ENCODE measurements around the gene TMEM205.
"Not testable (repeated sequence)": the region's sequence is repeated elsewhere in the genome, so short reads cannot be mapped to it uniquely, and the experiment has no call there.

TMEM205 gene

GRCh38 chr19:11370744-11371143, 24.7 kb upstream of the TMEM205 start:
- DNase-seq: no peak

- DNase-seq: no peak
These were observed 21.5 kb upstream of the TMEM205 start for GRCh38 chr19:11367528-11367927.

GRCh38 chr19:11365557-11366117, 19.6 kb upstream of the TMEM205 start:
- no peak for DNase-seq

GRCh38 chr19:11364935-11365334, 18.9 kb upstream of the TMEM205 start:
- DNase-seq: no peak

DNA sequence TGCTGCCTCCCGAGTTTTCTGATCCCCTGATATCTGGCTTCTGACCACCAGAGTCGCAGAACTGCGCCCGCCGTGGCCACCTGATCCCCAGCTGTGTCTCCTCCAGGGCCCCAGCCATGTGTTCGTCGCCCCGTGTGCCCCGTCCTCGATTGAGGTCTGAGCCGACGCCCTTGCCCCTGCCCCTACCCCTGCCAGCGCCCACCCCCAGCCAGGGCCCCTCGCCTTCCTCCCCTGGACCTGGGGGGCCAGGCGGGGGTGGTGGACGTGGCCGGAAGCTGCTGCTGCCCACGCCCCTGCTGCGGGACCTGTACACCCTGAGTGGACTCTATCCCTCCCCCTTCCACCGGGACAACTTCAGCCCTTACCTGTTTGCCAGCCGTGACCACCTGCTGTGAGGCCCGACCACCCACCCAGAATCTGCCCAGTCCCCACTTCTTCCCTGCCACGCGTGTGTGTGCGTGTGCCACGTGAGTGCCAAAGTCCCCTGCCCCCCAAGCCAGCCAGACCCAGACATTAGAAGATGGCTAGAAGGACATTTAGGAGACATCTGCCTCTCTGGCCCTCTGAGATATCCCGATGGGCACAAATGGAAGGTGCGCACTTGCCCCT, 18.3 kb upstream of the TMEM205 start:
- DNase-seq: no peak

GRCh38 chr19:11363881-11364280, 17.8 kb upstream of the TMEM205 start:
- no peak for DNase-seq

- DNase-seq: no peak
These were observed 16.0 kb upstream of the TMEM205 start for GRCh38 chr19:11361771-11362731.

- DNase-seq: no peak
These were observed 15.1 kb upstream of the TMEM205 start for GRCh38 chr19:11361037-11361770.

GRCh38 chr19:11359421-11359820, 13.4 kb upstream of the TMEM205 start:
- no peak for DNase-seq

DNA sequence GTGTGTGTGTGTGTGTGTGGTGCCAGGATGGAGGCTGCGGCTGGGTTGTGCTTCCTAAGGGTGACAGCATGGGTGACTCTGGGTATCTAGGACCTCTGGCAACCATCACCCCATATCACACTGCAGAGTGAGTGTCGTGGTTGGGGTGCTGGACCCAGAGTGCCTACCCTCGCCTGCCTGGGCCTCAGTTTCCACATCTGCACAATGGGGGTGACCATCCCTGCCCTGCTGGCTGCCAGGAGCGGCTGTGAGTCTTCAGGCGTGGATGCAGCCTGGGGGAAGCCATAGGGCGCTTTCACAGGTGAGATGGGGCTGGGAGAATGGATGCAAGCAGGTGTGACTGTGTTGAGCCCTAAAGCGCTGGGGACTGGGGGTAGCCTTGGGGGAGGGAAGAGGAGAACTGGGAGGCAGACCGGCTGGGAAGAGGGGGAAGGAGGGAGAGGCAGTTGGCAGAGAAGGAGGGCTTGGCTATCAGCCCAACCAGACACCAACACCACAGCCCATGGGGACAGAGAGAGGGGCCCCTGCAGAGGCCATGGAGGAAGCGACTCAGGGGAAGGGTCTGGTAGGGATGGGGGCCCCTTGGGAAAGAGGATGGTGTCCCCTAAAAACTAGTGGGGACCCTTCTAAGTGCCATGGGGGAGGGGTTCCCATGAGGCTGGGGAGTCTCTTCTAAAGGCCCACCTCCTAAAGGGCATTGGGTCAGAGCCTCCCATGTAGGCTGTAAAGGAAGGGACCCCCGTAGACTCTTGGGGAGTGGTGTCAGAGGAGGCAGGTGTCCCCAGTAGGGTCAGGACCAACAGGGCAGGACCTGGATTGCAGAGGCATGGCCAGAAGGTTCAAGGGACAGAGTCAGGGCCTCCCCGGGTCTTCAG, 10.8 kb upstream of the TMEM205 start:
- DNase-seq: no peak

DNA sequence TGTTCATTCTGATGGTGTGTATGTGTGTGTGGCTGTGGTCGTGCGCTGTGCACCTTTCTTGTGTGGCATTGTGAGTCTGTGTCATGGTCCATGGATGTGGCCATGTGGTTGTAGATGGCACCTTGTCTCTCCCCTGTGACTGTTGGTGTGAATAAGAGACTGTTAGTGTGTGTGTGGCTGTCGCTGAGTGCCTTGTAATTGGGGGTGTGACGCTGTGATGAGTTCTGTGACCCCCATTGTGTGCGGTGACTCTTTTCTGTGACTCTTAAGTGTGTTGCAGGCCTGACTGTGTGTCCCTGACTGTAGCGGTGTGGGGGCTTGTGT, 10.0 kb upstream of the TMEM205 start:
- no peak for DNase-seq

DNA sequence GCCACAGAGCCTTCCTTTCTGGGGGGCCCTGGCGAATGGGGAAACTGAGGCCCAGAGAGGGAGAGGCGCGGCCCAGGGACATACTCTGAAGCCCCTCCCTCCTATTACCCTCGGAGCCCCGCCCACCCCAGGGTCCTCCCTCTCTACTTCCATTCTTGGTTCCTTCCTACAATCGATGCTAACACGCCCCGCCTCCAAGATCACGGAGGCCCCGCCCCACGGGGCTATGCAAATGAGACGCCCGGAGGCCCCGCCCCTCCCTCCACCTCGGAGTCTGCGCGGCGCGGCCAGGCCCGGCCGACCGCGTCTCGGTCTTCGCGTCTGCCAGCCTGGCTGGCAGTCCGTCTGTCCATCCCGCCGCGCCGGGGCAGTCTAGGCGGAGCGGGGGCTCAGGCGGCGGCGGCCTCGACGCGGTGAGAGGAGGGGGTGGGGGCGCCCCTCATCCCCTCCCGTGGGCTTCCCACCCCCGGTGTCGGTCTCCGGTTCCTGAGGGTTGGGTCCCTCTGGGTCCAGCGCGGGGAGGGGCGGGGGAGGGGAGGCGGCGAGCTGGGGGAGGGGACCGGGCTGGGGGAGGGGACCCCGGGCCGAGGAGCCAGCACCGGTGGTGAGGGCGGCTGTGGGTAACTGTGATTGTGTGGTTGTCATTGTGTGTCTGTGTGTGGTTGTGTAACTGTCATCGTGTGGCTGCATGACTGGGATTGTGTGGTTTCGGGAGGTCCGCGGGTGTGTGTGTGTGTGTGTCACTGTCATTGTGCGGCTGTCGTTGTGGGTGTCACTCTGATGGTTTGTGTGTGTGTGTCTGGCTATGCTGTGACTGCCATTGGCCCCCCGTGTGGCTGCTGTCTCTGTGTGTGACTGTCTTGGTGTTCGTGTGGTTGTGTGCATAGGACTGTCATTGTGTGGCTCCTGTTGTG, 9.3 kb upstream of the TMEM205 start, which contains the start of gene PLPPR2:
TSS of gene PLPPR2 (plus strand) at position 273 of the 914 bp plus-strand sequence. CDS start 2,242 bp downstream, outside the sequence.
- DNase-seq: peak; percentile 82

DNA sequence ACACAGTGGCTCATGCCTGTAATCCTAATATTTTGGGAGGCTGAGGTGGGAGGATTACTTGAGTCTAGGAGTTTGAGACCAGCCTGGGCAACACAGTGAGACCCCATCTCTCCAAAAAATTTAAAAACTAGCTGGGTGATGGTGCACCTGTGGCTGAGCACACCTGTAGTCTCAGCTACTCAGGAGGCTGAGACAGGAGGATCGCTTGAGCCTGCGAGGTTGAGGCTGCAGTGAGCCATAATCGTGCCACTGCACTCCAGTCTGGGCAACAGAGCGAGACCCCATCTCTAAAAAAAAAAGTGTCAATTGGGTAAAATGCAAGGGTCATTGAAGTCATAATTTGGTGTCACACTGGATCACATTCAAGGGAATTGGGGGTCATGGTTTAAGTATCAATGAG, 8.0 kb upstream of the TMEM205 start:
- not testable (repeated sequence) for DNase-seq

DNA sequence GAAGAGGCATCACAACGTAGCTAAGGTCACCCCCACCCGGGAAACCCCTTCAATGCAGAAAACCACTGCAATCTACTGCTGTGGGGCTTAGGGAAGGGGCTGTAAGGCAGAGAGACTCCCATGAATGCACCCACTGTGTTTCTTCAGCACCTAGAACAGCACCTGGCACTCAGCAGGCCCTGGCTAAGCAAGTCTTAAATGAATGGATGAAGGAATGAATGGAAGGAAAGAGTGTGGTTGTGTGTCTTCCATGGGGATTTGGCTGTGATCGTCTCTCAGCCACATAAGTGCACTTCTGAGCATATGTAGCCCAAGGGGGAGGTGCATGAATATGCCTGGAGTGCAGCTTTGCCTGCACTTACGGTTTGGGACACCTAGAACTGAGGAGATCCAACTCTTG, 3.1 kb upstream of the TMEM205 start:
- DNase-seq: no peak

DNA sequence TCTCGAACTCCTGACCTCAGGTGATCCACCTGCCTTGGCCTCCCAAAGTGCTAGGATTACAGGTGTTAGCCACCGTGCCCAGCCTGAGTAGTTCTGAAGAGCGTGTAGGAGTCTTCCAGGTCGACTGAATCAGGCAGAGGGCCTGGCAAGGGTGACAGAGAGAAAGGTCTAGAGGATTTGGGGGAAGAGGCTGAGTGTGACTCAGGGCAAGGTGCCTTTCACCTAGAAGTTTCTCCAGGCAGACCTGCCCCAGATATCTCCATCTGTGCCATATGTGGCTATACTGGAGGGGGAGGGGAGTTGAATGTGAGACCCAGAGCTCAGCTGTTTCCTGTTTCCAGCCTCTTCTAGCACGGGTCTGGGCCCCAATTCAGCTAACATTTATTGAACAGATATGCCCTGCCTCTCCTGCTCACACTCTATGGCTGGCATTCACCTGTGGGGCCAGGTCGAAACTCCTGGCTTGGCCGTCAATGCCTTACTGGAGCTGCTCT, 1.5 kb upstream of the TMEM205 start:
- DNase-seq: no peak

- no peak for DNase-seq
These were observed 805 bp downstream of the TMEM205 start for GRCh38 chr19:11345122-11345803.

GRCh38 chr19:11342429-11342828, 3.6 kb downstream of the TMEM205 start:
- no peak for DNase-seq

- not testable (repeated sequence) for DNase-seq
These were observed 6.0 kb downstream of the TMEM205 start for GRCh38 chr19:11340099-11340467.

GRCh38 chr19:11339254-11340098, 6.6 kb downstream of the TMEM205 start, which contains the start of gene RAB3D:
Gene RAB3D, minus strand, starts transcription at chr19:11339657. Its CDS starts 2,258 bp downstream, at chr19:11337399.
- DNase-seq: peak; percentile 84
